ENCODE results near the gene IL12RB2. TPM values are rescaled to one million over a fixed set of nuclear protein-coding genes. Genes with fewer than 3 reads are reported as not detected.

IL12RB2 gene
- total and polyA plus RNA-seq, 8 donors = 0.48 to 1.2 (median 0.69) TPM

GRCh38 chr1:67264899-67265298, 42.8 kb upstream of the IL12RB2 start:
- ATAC-seq (no peak), DNase-seq (no peak)
- Histone ChIP-seq H3K27ac (no peak overlapping the region), H3K4me3 (no peak overlapping the region), H3K9me3 (no peaks in the 10 kb centered on the region), H3K27me3 (no peaks in the 10 kb centered on the region), H3K36me3 (no peaks in the 10 kb centered on the region), H3K4me1 (no peaks in the 10 kb centered on the region)
- no peak for TF ChIP-seq CTCF (IDR thresholded peaks at IDR 0.05)
- intact Hi-C loops (cut with DNase I) = no loop called here

- Histone ChIP-seq H3K4me1 (no peaks in the 10 kb centered on the region), H3K27ac (no peak overlapping the region), H3K4me3 (no peak overlapping the region), H3K9me3 (peaks cover 0 to 11% of the 10 kb centered on the region in 2 donors), H3K27me3 (no peaks in the 10 kb centered on the region), H3K36me3 (no peaks in the 10 kb centered on the region)
- no peak for ATAC-seq
- no peak for TF ChIP-seq CTCF (IDR thresholded peaks at IDR 0.05)
- intact Hi-C loops (cut with DNase I) = no loop called here
- DNase-seq = no peak
Measured at GRCh38 chr1:67269061-67269460, 38.6 kb upstream of the IL12RB2 start.

GRCh38 chr1:67270541-67270940, 37.1 kb upstream of the IL12RB2 start:
- ATAC-seq (no peak), DNase-seq (no peak)
- peaks cover 0 to 11% of the 10 kb centered on the region in 2 donors for H3K9me3 ChIP-seq
- intact Hi-C loops (cut with DNase I) = no loop called here
- H3K27ac ChIP-seq = no peak overlapping the region
- no peaks in the 10 kb centered on the region for H3K4me1 ChIP-seq
- TF ChIP-seq CTCF (IDR thresholded peaks at IDR 0.05) = no peak
- H3K36me3 ChIP-seq = no peaks in the 10 kb centered on the region
- no peaks in the 10 kb centered on the region for H3K27me3 ChIP-seq
- no peak overlapping the region for H3K4me3 ChIP-seq

- intact Hi-C loops (cut with DNase I) = no loop called here
- no peak overlapping the region for H3K27ac ChIP-seq
- H3K27me3 ChIP-seq = no peaks in the 10 kb centered on the region
- H3K4me3 ChIP-seq = no peak overlapping the region
- no peaks in the 10 kb centered on the region for H3K4me1 ChIP-seq
- ATAC-seq (no peak), DNase-seq (no peak)
- H3K9me3 ChIP-seq = peaks cover 0 to 11% of the 10 kb centered on the region in 2 donors
- H3K36me3 ChIP-seq = no peaks in the 10 kb centered on the region
- TF ChIP-seq CTCF (IDR thresholded peaks at IDR 0.05) = no peak
Measured at GRCh38 chr1:67273591-67273990, 34.1 kb upstream of the IL12RB2 start.

- ATAC-seq = no peak
- no peaks in the 10 kb centered on the region for H3K4me1 ChIP-seq
- DNase-seq = no peak
- no peak overlapping the region for H3K27ac ChIP-seq
- H3K9me3 ChIP-seq = peaks cover 0 to 11% of the 10 kb centered on the region in 2 donors
- TF ChIP-seq CTCF (IDR thresholded peaks at IDR 0.05) = no peak
- no peaks in the 10 kb centered on the region for H3K27me3 ChIP-seq
- intact Hi-C loops (cut with DNase I) = no loop called here
- H3K4me3 ChIP-seq = no peak overlapping the region
- no peaks in the 10 kb centered on the region for H3K36me3 ChIP-seq
Measured at GRCh38 chr1:67274623-67275325, 32.9 kb upstream of the IL12RB2 start.
